GM12801 (cell line): ENCODE results near the gene GJC2.

Source experiments
- CTCF ChIP-seq: IDR thresholded peaks from one replicate; pipeline ENCODE4 v1.5.1; 2011; ENCODE audit warnings: control low read depth; ENCODE audit not compliant: insufficient read length; ENCODE audit errors: extremely low read depth

The GJC2 gene

GRCh38 chr1:228143480-228144192 is 6.1 kb upstream of the GJC2 start:
- no peak for TF ChIP-seq CTCF

DNA sequence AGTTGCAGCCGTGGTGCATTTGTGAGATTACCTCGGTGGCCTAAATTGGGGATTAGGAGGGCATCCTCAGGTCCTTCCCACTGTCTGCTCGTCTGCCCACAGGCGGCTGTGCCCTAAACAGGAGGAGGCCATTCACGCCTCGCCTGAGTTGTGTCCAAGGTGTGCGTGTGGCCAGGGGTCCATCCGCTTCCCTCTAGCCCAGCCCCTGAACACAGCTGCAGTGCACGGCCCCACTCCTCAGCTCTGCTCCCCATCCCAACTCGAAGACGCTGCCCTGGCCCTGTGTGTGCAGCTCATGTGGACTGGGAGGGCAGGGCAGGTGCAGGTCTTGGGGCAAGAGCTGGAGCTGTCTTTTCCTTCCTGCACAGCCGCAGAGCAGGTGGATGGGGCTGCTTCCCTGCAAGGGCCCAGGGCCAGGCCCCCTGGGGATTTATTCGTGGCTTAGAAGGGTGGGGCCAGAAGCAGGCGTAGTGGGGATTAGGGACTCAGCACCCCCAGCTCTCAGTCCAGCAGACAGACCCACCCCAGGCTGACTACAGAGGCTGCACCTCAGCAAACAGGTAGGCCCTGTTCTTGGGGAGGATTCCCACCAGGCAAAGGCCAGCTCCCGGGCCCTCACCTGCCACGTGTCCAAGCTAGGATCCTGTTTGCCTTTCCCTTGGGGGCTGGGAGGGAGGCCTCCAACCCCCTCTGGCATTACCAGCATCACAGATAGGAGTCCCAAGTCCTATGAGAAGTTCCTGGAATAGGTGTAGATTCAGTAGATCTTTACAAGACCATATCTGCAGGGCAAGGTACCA is 5.3 kb upstream of the GJC2 start:
- no peak for TF ChIP-seq CTCF

- no peak for TF ChIP-seq CTCF
These were observed 4.8 kb upstream of the GJC2 start for GRCh38 chr1:228144993-228145343.

DNA sequence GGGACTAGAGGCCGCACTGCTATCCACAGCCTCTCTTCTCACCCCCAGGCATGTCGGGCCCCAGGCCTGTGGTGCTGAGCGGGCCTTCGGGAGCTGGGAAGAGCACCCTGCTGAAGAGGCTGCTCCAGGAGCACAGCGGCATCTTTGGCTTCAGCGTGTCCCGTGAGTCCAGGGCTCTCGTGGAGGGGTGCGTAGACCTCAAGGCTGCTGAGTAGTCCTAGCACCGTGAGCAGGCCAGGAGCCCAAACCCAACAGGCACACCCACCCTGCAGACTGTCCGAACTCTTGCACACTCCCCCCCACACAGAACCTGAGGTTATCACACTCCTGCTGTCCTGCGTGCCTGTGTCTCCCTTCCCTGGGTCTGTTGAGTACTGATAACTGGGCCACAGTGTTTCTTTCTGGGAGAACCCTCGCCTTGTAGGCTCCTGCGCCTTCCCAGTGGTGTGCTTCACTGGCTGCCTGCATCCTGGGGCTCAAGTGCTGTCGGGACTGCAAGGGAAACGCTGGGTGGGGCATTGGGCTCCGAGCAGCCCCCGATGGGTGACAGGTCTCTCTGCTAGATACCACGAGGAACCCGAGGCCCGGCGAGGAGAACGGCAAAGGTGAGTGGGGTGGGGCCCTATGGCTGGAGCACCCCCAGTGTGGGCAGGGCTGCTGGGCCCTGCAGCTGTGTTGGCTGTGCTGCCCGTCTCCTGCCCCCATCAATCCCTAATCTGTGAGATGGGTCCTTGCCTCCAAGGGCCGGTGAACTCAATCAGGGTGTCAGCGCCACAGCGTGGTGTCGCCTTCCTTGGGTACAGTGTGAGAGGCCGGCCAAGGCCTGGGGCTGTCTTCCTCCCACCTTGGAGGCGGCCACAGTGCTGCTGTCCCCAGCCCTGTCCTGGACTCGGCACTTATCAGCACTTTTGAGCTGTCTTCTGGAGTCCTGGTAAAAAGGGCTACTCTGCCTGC is 4.0 kb upstream of the GJC2 start:
- no peak for TF ChIP-seq CTCF

- no peak for TF ChIP-seq CTCF
These were observed 3.1 kb upstream of the GJC2 start for GRCh38 chr1:228146417-228147150.

DNA sequence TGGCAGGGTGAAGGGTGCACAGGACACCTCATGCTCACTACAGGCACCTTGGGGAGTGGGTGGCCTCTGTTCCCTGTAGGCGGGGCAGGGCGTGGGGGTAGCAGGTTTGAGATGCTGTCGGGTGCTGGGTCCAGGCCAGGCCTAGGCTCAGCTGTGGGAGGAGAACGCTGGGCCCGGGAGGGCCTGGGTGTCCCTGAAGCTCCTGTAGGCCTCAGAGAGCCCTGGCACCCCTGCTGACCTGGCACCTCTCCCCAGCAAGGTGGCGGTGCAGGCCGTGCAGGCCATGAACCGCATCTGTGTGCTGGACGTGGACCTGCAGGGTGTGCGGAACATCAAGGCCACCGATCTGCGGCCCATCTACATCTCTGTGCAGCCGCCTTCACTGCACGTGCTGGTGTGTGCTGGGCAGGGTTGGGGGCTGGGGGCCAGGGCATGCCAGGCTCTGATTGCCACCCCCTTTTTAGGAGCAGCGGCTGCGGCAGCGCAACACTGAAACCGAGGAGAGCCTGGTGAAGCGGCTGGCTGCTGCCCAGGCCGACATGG is 2.5 kb upstream of the GJC2 start:
- no peak for TF ChIP-seq CTCF
